NB4 (cell line): ENCODE data around the gene CRISPLD2.

Experiments
- MYC ChIP-seq: IDR thresholded peaks from 2 replicates; pipeline ENCODE4 v1.6.1; 2011; ENCODE audit warnings: low read depth, low read length
- POLR2A ChIP-seq: IDR thresholded peaks from 2 replicates; pipeline ENCODE4 v1.6.1; 2011; ENCODE audit warnings: mild to moderate bottlenecking; ENCODE audit not compliant: insufficient read length; ENCODE audit errors: extremely low read depth
- TF ChIP-seq, protein P1 (sequence below): IDR thresholded peaks from one replicate; pipeline ENCODE4 v1.5.1; 2012; ENCODE audit warnings: low read depth, low read length
- TF ChIP-seq, protein P2 (sequence below): IDR thresholded peaks from 2 replicates; pipeline ENCODE4 v1.6.1; 2011; ENCODE audit warnings: low read depth, low read length

DNA sequence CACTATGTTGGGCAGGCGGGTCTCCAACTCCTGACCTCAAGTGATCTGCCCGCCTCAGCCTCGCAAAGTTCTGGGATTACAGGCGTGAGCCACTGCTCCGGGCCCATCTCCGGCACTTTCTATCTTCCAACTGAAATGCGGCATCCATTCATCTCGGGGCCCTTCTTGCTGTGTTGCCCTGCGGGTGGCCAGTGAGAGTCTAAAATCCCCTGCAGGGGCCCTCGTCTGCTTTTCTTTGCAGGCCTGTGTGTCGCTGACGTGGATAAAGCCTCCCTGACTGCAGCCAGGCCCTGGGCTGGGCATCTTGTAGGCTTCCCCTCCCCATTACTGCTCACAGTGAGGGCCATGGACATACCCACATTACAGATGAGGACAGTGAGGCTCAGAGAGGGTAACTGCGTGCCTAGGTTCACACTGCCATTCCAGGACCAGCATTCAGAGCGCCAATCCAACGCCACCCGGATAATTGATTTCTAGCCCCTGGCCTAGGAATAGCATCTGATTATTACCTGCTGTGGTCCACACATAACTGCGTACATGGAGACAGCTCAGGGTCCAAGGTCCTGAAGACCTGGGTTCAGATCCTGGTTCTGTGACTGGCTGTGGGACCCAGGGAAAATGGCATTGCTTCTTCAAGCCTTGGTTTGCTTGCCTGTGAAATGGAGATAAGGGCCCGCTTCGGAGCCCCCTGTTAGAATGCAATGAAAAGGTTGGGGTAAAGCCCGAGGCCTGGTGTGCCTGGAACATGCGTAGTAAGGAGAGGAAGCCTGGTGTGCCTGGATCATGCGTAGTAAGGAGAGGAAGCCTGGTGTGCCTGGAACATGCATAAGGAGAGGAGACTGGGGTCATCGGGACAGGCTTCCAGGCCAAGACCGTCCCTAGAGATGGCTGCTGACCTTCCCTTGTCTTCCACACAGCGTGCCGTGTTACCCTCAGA lies 25.0 kb downstream of the CRISPLD2 start:
- TF ChIP-seq, protein P1, sequence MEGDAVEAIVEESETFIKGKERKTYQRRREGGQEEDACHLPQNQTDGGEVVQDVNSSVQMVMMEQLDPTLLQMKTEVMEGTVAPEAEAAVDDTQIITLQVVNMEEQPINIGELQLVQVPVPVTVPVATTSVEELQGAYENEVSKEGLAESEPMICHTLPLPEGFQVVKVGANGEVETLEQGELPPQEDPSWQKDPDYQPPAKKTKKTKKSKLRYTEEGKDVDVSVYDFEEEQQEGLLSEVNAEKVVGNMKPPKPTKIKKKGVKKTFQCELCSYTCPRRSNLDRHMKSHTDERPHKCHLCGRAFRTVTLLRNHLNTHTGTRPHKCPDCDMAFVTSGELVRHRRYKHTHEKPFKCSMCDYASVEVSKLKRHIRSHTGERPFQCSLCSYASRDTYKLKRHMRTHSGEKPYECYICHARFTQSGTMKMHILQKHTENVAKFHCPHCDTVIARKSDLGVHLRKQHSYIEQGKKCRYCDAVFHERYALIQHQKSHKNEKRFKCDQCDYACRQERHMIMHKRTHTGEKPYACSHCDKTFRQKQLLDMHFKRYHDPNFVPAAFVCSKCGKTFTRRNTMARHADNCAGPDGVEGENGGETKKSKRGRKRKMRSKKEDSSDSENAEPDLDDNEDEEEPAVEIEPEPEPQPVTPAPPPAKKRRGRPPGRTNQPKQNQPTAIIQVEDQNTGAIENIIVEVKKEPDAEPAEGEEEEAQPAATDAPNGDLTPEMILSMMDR, result no peak
- TF ChIP-seq, protein P2, sequence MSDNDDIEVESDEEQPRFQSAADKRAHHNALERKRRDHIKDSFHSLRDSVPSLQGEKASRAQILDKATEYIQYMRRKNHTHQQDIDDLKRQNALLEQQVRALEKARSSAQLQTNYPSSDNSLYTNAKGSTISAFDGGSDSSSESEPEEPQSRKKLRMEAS, result no peak
- TF ChIP-seq POLR2A (no peak), MYC (no peak)
